ENCODE data around the gene MPND. TPM values are rescaled to one million over a fixed set of nuclear protein-coding genes. Genes with fewer than 3 reads are reported as not detected.

The MPND gene
- total RNA-seq, 3 donors from 2014 or later: 6.1 to 7.7 (median 7.5) TPM

DNA sequence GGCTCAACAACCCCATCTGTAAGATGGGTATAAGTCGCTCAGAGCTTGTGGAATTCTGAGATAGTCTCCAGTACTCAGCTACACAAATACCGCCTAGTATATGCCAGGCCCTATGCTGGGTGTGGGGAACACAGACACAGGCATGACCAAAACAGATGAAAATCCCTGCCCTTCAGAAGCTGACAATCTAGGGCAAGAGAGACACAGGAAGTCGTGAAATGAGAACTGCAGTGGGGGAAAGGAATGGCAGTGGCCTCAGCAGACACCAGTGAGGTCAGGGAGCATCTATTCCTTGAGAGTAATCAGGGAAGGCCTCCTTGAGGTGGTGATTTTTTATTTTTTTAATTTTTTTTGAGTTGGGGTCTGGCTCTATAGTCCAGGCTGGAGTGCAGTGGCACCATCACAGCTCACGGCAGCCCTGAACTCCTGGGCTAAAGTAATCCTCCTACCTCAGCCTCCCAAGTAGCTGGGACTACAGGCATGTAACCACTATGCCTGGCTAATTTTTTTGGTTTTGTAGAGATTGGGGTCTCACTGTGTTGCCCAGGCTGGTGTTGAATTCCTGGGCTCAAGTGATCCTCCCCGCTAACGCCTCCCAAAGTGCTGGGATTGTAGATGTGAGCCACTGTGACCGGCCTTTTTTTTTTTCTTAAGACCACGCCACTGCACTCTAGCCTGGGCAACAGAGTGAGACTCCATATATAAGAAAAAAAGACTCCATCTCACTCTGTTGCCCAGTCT lies 44.4 kb upstream of the MPND start:
- no peak overlapping the region for H3K4me3 ChIP-seq
- H3K27ac ChIP-seq: no peak overlapping the region
- no peaks in the 10 kb centered on the region for H3K4me1 ChIP-seq
- intact Hi-C loops (cut with DNase I; ENCODE audit: low total_unique reads): no loop called here
- DNase-seq (ENCODE audit: low spot score in 2 of 2): no peak
- peaks cover 0 to 6% of the 10 kb centered on the region in 2 donors for H3K27me3 ChIP-seq
- H3K36me3 ChIP-seq: no peaks in the 10 kb centered on the region
- TF ChIP-seq, protein P1, sequence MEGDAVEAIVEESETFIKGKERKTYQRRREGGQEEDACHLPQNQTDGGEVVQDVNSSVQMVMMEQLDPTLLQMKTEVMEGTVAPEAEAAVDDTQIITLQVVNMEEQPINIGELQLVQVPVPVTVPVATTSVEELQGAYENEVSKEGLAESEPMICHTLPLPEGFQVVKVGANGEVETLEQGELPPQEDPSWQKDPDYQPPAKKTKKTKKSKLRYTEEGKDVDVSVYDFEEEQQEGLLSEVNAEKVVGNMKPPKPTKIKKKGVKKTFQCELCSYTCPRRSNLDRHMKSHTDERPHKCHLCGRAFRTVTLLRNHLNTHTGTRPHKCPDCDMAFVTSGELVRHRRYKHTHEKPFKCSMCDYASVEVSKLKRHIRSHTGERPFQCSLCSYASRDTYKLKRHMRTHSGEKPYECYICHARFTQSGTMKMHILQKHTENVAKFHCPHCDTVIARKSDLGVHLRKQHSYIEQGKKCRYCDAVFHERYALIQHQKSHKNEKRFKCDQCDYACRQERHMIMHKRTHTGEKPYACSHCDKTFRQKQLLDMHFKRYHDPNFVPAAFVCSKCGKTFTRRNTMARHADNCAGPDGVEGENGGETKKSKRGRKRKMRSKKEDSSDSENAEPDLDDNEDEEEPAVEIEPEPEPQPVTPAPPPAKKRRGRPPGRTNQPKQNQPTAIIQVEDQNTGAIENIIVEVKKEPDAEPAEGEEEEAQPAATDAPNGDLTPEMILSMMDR (IDR thresholded peaks at IDR 0.05): no peak
- TF ChIP-seq POLR2A (IDR thresholded peaks at IDR 0.05) (no peak), POLR2AphosphoS5 (IDR thresholded peaks at IDR 0.05) (no peak)
- no peaks in the 10 kb centered on the region for H3K9me3 ChIP-seq

DNA sequence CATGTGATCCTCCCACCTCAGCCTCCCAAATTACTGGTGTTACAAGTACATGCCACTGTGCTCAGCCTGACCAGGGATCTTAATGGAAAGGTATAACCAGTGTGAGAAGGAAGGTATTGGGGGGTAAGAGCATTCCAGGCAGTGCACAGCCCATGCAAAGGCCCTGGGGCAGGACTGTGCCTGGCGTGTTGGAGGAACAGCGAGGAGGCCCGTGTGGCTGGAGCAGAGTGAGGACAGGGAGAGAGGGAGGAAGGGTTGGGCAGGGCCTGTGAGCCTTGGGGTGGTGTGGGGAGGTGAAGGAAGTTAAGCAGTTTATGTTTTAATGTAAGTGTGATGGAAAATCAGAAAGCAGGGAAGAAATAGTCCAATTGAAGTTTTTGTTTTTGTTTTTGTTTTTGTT lies 42.8 kb upstream of the MPND start:
- no peak overlapping the region for H3K27ac ChIP-seq
- no peak overlapping the region for H3K4me3 ChIP-seq
- no peaks in the 10 kb centered on the region for H3K36me3 ChIP-seq
- no peaks in the 10 kb centered on the region for H3K9me3 ChIP-seq
- TF ChIP-seq POLR2AphosphoS5 (IDR thresholded peaks at IDR 0.05) (no peak), POLR2A (IDR thresholded peaks at IDR 0.05) (no peak)
- TF ChIP-seq, protein P1 (IDR thresholded peaks at IDR 0.05): no peak
- peaks cover 4 to 9% of the 10 kb centered on the region in 2 donors for H3K27me3 ChIP-seq
- intact Hi-C loops (cut with DNase I; ENCODE audit: low total_unique reads): loop anchor here (10.0 kb wide), 1 partner anchor 646 kb away; no protein-coding TSS in a partner anchor
- H3K4me1 ChIP-seq: no peaks in the 10 kb centered on the region
- DNase-seq (ENCODE audit: low spot score in 2 of 2): no peak

DNA sequence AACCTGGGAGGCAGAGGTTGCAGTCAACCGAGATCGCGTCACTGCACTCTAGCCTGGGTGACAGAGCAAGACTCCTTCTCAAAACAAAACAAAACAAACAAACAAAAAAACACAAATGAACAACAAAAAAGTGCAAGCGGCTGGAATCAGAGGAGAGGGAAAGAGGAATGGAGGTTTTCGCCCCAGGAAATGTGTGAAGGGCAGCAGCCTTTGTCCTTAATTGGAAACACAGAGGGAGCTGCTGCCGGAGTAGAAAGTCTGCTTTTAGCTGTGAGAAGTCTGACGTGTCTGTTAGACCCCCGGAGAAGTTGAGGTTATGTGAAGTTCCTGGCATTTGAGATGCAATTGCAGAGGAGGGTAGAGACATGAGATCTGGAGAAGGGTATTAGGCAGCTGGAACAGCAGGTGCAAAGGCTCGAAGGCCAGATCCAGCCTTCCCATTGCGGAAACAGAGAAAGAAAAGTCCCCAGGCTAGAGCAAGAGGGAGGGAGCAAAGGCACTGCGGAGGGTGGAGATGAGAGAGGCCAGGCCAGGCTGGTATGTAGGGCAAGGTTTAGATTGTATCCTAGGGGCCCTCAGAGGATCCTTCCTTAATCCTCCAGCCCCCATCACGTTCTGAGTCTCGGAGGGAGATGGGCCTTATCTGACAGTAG lies 41.6 kb upstream of the MPND start:
- intact Hi-C loops (cut with DNase I; ENCODE audit: low total_unique reads): loop anchor here (10.0 kb wide), 1 partner anchor 647 kb away; no protein-coding TSS in a partner anchor
- H3K4me3 ChIP-seq: no peak overlapping the region
- no peaks in the 10 kb centered on the region for H3K9me3 ChIP-seq
- TF ChIP-seq, protein P1 (IDR thresholded peaks at IDR 0.05): no peak
- TF ChIP-seq POLR2AphosphoS5 (IDR thresholded peaks at IDR 0.05) (no peak), POLR2A (IDR thresholded peaks at IDR 0.05) (no peak)
- no peak overlapping the region for H3K27ac ChIP-seq
- H3K4me1 ChIP-seq: no peaks in the 10 kb centered on the region
- no peak for DNase-seq (ENCODE audit: low spot score in 2 of 2)
- no peaks in the 10 kb centered on the region for H3K36me3 ChIP-seq
- H3K27me3 ChIP-seq: peaks cover 4 to 9% of the 10 kb centered on the region in 2 donors

DNA sequence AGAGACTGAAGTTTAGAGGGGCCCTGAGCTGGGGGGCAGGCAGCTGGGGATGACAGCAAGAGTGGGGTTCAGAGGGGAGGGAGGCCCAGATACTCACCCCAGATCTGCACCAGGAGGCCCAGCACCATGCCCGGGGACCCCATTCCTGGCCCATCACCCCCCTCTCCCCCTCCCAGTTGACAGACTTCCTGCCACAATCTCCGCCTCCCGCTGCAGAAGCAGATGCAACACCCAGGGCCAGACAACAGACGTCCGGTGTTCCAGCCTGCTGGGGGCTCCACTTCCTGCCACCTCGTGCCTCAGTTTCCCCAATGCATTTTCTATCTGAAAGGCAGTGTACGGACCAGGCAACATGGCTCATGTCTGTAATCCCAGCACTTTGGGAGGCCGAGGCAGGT lies 41.1 kb upstream of the MPND start, which contains the start of gene TMIGD2:
Gene TMIGD2, minus strand, starts transcription at position 147 of the 398 bp plus-strand sequence. Its CDS starts 4 bp downstream, at position 143.
- Histone ChIP-seq H3K9me3 (no peaks in the 10 kb centered on the region), H3K27ac (no peak within 1 kb of the TSS), H3K36me3 (no peaks in the 10 kb centered on the region), H3K4me1 (no peaks in the 10 kb centered on the region), H3K27me3 (peaks cover 4 to 9% of the 10 kb centered on the region in 2 donors), H3K4me3 (no peak within 1 kb of the TSS)
- DNase-seq (ENCODE audit: low spot score in 2 of 2): no peak
- intact Hi-C loops (cut with DNase I; ENCODE audit: low total_unique reads): loop anchor here (10.0 kb wide), 1 partner anchor 647 kb away; no protein-coding TSS in a partner anchor
- TF ChIP-seq POLR2A (IDR thresholded peaks at IDR 0.05) (no peak), POLR2AphosphoS5 (IDR thresholded peaks at IDR 0.05) (no peak)
- TF ChIP-seq, protein P1 (IDR thresholded peaks at IDR 0.05): no peak
